Smooth muscle cell of the coronary artery (primary cell): Measurements from ENCODE around the gene ZNF226. TPM values are rescaled to one million over a fixed set of nuclear protein-coding genes. Genes with fewer than 3 reads are reported as not detected.

Experiments
- total RNA-seq: library from RNA; depleted of rRNA; stranded (reverse); fragments of >200 nt; gene quantifications from 2 replicates; pipeline ENCODE4 v1.2.3, GENCODE V29; 2014; ENCODE audit warnings: low replicate concordance

Gene ZNF226
- total RNA-seq, result 16.3 and 24.9 TPM in 2 replicates

GRCh38 chr19:44164673-44165512 is at the start of gene ZNF226:
Gene ZNF226, plus strand, starts transcription at chr19:44165100. Its CDS starts 4,981 bp downstream, at chr19:44170081.

DNA sequence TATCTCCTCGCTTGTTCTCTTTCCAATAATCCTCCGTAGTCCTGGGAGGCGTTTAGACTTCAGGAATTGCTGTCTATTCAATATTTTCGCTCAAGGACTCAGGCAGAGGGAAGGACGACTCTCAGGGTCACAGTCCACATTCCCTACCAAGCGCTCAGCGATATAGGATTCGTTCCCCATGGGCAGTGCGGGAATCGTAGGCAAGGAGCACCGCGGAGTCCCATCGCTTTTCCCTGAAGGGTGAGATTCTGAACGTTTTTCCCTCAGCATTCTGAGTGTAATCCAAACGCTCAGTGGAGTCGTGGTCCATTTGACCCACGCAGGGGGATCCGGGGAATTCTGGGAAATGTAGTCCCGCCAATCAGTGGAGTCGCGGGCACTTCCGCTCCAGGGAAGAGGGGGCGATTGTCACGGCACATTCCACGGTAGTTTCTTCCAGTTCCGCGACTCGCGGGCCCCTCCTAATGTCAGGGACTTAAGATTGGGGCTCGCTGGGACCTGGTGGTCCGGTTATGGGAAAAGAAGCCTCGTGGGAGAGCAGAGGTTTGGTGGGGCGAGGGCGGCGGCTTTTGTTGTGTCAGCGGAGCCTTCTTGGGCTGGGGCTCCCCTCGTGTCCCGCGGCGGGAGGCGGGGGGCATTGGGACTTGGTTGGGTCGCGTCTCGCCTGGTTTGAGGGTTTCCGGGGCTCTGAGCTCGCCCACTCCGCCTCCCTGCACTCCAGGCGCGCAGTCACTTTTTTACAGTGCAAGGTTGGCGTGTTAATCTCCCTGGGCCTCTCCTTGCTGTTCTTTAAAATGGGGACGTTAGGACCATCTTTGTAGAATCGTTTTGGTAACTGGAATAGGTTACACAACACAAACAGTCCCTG is 23.5 kb upstream of the ZNF226 start, which contains the start of gene ZNF234:
ZNF234 (plus strand) TSS at position 364 of the 868 bp plus-strand sequence. CDS start 3,079 bp downstream, outside the sequence.

GRCh38 chr19:44212250-44212865 is 47.5 kb downstream of the ZNF226 start, which contains the start of gene ZNF227:
Gene ZNF227, plus strand, starts transcription at chr19:44212532. Its CDS starts 5,261 bp downstream, at chr19:44217793.

Other genes with a start within 250 kb of the ZNF226 start
- 15.5 and 16.1 TPM in 2 replicates for gene ZNF45, start 229.8 kb upstream of the ZNF226 start, total RNA-seq
- 6.3 and 8.4 TPM in 2 replicates for gene ZNF221, start 213.9 kb upstream of the ZNF226 start, total RNA-seq
- 7.0 and 9.8 TPM in 2 replicates for gene ZNF155, start 180.9 kb upstream of the ZNF226 start, total RNA-seq
- 3.3 and 8.7 TPM in 2 replicates for gene ZNF230, start 162.1 kb upstream of the ZNF226 start, total RNA-seq
- gene ZNF222, start 139.7 kb upstream of the ZNF226 start, total RNA-seq, result 4.3 and 8.9 TPM in 2 replicates
- gene ZNF223, start 113.1 kb upstream of the ZNF226 start, total RNA-seq, result 4.2 and 6.1 TPM in 2 replicates
- 2.1 and 3.3 TPM in 2 replicates for gene ZNF284, start 92.9 kb upstream of the ZNF226 start, total RNA-seq
- 27.6 and 28.4 TPM in 2 replicates for gene ZNF224, start 70.7 kb upstream of the ZNF226 start, total RNA-seq
- gene ZNF225, start 51.7 kb upstream of the ZNF226 start, total RNA-seq, result 6.7 and 8.8 TPM in 2 replicates
- 8.1 and 9.2 TPM in 2 replicates for gene ZNF234, start 23.5 kb upstream of the ZNF226 start, total RNA-seq
- 13.5 and 16.5 TPM in 2 replicates for gene ZNF227, start 47.4 kb downstream of the ZNF226 start, total RNA-seq
- gene ZNF233, start 94.8 kb downstream of the ZNF226 start, total RNA-seq, result 1.3 and 2.2 TPM in 2 replicates
- gene ZNF235, start 139.9 kb downstream of the ZNF226 start, total RNA-seq, result 3.0 and 3.5 TPM in 2 replicates
- gene ZNF112, start 191.6 kb downstream of the ZNF226 start, total RNA-seq, result 6.7 and 7.1 TPM in 2 replicates
- gene ZNF285, start 236.5 kb downstream of the ZNF226 start, total RNA-seq, result 2.7 and 3.2 TPM in 2 replicates